ENCODE results near the gene MPP1. TPM values are rescaled to one million over a fixed set of nuclear protein-coding genes. Genes with fewer than 3 reads are reported as not detected.

Gene MPP1
- total and polyA plus RNA-seq, 9 of the 15 experiments (the other 6 are each of a cell fraction or from before 2014, with no cell fraction given), result 227 to 395 (median 283) TPM

- TF ChIP-seq MITF (IDR thresholded peaks at IDR 0.05) (no peak), SFPQ (IDR thresholded peaks at IDR 0.05; ENCODE audit: low read depth, low read length) (no peak), TAF1 (IDR thresholded peaks at IDR 0.05; ENCODE audit: control insufficient read depth, extremely low read depth, insufficient read depth, low read length, severe bottlenecking) (peak; percentile 67), CGGBP1 (CRISPR knock-in tag; IDR thresholded peaks at IDR 0.05) (0 out of 2 replicates have a peak, but pooled peaks have one; percentile 27), ZNF408 (CRISPR knock-in tag; IDR thresholded peaks at IDR 0.05; ENCODE audit: low read depth) (no peak), CEBPG (CRISPR knock-in tag; IDR thresholded peaks at IDR 0.05) (peak; percentile 97), CEBPG (tag; conservative IDR thresholded peaks at IDR 0.05 in 1 of 2, IDR thresholded peaks at IDR 0.05 in 1 of 2) (peak; percentile 90 to 92), PHF8 (IDR thresholded peaks at IDR 0.05; ENCODE audit: borderline replicate concordance, low read length) (peak; percentile 70), TAF9B (IDR thresholded peaks at IDR 0.05; ENCODE audit: partially characterized antibody) (peak; percentile 47), PCBP1 (IDR thresholded peaks at IDR 0.05; ENCODE audit: low read depth, low read length, poor library complexity, severe bottlenecking) (peak; percentile 78), NFE2 (IDR thresholded peaks at IDR 0.05; ENCODE audit: low read depth) (no peak), POLR2H (tag; IDR thresholded peaks at IDR 0.05; ENCODE audit: low read depth) (peak; percentile 74), PHB (CRISPR knock-in tag; IDR thresholded peaks at IDR 0.05) (no peak)
- TF ChIP-seq, protein P1, sequence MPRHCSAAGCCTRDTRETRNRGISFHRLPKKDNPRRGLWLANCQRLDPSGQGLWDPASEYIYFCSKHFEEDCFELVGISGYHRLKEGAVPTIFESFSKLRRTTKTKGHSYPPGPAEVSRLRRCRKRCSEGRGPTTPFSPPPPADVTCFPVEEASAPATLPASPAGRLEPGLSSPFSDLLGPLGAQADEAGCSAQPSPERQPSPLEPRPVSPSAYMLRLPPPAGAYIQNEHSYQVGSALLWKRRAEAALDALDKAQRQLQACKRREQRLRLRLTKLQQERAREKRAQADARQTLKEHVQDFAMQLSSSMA (CRISPR knock-in tag; IDR thresholded peaks at IDR 0.05), result no peak
- TF ChIP-seq, protein P2, sequence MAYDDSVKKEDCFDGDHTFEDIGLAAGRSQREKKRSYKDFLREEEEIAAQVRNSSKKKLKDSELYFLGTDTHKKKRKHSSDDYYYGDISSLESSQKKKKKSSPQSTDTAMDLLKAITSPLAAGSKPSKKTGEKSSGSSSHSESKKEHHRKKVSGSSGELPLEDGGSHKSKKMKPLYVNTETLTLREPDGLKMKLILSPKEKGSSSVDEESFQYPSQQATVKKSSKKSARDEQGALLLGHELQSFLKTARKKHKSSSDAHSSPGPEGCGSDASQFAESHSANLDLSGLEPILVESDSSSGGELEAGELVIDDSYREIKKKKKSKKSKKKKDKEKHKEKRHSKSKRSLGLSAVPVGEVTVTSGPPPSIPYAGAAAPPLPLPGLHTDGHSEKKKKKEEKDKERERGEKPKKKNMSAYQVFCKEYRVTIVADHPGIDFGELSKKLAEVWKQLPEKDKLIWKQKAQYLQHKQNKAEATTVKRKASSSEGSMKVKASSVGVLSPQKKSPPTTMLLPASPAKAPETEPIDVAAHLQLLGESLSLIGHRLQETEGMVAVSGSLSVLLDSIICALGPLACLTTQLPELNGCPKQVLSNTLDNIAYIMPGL (CRISPR knock-in tag; IDR thresholded peaks at IDR 0.05), result no peak
- TF ChIP-seq, protein P3, sequence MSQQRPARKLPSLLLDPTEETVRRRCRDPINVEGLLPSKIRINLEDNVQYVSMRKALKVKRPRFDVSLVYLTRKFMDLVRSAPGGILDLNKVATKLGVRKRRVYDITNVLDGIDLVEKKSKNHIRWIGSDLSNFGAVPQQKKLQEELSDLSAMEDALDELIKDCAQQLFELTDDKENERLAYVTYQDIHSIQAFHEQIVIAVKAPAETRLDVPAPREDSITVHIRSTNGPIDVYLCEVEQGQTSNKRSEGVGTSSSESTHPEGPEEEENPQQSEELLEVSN (IDR thresholded peaks at IDR 0.05; ENCODE audit: borderline replicate concordance in 1 of 2, extremely low read depth in 1 of 2, insufficient read depth in 1 of 2, insufficient read length in 1 of 2, low read depth in 1 of 2, low read length in 1 of 2, poor library complexity in 1 of 2, severe bottlenecking in 1 of 2), result peak; percentile 91 to 96
- TF ChIP-seq, protein P4, sequence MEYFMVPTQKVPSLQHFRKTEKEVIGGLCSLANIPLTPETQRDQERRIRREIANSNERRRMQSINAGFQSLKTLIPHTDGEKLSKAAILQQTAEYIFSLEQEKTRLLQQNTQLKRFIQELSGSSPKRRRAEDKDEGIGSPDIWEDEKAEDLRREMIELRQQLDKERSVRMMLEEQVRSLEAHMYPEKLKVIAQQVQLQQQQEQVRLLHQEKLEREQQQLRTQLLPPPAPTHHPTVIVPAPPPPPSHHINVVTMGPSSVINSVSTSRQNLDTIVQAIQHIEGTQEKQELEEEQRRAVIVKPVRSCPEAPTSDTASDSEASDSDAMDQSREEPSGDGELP (CRISPR knock-in tag; IDR thresholded peaks at IDR 0.05; ENCODE audit: borderline replicate concordance), result peak; percentile 98
Observed at GRCh38 chrX:154762537-154763296, 42.6 kb downstream of the MPP1 start, which contains the start of gene DKC1 (continued).
